ENCODE measurements around the gene WWOX.

WWOX gene

DNA sequence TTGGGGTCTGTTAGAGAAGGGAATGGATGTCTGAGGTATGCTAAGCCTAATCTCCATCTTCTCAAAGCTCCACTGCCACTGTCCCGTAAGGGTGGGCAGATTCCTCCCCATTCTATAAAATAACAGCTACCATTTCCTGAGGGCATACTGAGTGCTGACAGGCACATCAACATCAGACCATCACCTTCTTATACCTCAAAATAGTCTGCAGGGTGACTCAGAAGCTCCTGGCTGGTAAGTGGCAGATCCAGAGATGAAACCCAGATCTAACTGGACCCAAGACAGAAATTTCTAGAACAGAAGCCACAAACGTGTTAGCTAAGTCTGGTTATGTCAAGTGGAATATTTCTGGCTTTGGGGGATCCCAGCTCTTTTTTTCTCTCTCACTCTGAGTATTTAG, 548.0 kb downstream of the WWOX start:
- TF ChIP-seq, protein P1, sequence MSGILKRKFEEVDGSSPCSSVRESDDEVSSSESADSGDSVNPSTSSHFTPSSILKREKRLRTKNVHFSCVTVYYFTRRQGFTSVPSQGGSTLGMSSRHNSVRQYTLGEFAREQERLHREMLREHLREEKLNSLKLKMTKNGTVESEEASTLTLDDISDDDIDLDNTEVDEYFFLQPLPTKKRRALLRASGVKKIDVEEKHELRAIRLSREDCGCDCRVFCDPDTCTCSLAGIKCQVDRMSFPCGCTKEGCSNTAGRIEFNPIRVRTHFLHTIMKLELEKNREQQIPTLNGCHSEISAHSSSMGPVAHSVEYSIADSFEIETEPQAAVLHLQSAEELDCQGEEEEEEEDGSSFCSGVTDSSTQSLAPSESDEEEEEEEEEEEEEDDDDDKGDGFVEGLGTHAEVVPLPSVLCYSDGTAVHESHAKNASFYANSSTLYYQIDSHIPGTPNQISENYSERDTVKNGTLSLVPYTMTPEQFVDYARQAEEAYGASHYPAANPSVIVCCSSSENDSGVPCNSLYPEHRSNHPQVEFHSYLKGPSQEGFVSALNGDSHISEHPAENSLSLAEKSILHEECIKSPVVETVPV (CRISPR knock-in tag; IDR thresholded peaks at IDR 0.05): no peak
- TF ChIP-seq ZC3H10 (CRISPR knock-in tag; IDR thresholded peaks at IDR 0.05) (no peak), BACH2 (CRISPR knock-in tag; IDR thresholded peaks at IDR 0.05; ENCODE audit: borderline replicate concordance) (no peak), ZNF70 (CRISPR knock-in tag; IDR thresholded peaks at IDR 0.05) (no peak), OSR1 (CRISPR knock-in tag; IDR thresholded peaks at IDR 0.05) (no peak), CSDC2 (CRISPR knock-in tag; IDR thresholded peaks at IDR 0.05) (no peak), RARB (CRISPR knock-in tag; IDR thresholded peaks at IDR 0.05) (no peak)
- no peak for ATAC-seq

- no peak for TF ChIP-seq PPARA (CRISPR knock-in tag; IDR thresholded peaks at IDR 0.05; ENCODE audit: borderline replicate concordance)
- no peak for TF ChIP-seq SNAI2 (CRISPR knock-in tag; IDR thresholded peaks at IDR 0.05)
- TF ChIP-seq ESRRG (CRISPR knock-in tag; IDR thresholded peaks at IDR 0.05): no peak
- TF ChIP-seq ISL1 (CRISPR knock-in tag; IDR thresholded peaks at IDR 0.05): no peak
- TF ChIP-seq TCF4 (CRISPR knock-in tag; IDR thresholded peaks at IDR 0.05; ENCODE audit: borderline replicate concordance): no peak
- no peak for TF ChIP-seq ARNTL (CRISPR knock-in tag; IDR thresholded peaks at IDR 0.05; ENCODE audit: borderline replicate concordance, low read depth)
- no peak for TF ChIP-seq TOX (CRISPR knock-in tag; IDR thresholded peaks at IDR 0.05; ENCODE audit: borderline replicate concordance)
- no peak for TF ChIP-seq RARB (CRISPR knock-in tag; IDR thresholded peaks at IDR 0.05)
- no peak for TF ChIP-seq ZNF70 (CRISPR knock-in tag; IDR thresholded peaks at IDR 0.05)
- TF ChIP-seq ZNF565 (CRISPR knock-in tag; conservative IDR thresholded peaks at IDR 0.05; ENCODE audit: low read depth): no peak
- TF ChIP-seq GLIS3 (CRISPR knock-in tag; IDR thresholded peaks at IDR 0.05): no peak
- no peak for TF ChIP-seq ZFP3 (CRISPR knock-in tag; IDR thresholded peaks at IDR 0.05)
- no peak for TF ChIP-seq CSDC2 (CRISPR knock-in tag; IDR thresholded peaks at IDR 0.05)
- ATAC-seq: no peak
These were observed 549.1 kb downstream of the WWOX start for GRCh38 chr16:78648517-78648916.

- ATAC-seq: no peak
- no peak for TF ChIP-seq ZC3H10 (CRISPR knock-in tag; IDR thresholded peaks at IDR 0.05)
- no peak for TF ChIP-seq ARNTL (CRISPR knock-in tag; IDR thresholded peaks at IDR 0.05; ENCODE audit: borderline replicate concordance, low read depth)
- no peak for TF ChIP-seq TSHZ2 (CRISPR knock-in tag; IDR thresholded peaks at IDR 0.05)
- TF ChIP-seq ESRRG (CRISPR knock-in tag; IDR thresholded peaks at IDR 0.05): no peak
- TF ChIP-seq PPARA (CRISPR knock-in tag; IDR thresholded peaks at IDR 0.05; ENCODE audit: borderline replicate concordance): no peak
- TF ChIP-seq, protein P2, sequence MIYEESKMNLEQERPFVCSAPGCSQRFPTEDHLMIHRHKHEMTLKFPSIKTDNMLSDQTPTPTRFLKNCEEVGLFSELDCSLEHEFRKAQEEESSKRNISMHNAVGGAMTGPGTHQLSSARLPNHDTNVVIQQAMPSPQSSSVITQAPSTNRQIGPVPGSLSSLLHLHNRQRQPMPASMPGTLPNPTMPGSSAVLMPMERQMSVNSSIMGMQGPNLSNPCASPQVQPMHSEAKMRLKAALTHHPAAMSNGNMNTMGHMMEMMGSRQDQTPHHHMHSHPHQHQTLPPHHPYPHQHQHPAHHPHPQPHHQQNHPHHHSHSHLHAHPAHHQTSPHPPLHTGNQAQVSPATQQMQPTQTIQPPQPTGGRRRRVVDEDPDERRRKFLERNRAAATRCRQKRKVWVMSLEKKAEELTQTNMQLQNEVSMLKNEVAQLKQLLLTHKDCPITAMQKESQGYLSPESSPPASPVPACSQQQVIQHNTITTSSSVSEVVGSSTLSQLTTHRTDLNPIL (CRISPR knock-in tag; IDR thresholded peaks at IDR 0.05; ENCODE audit: low read depth): no peak
These were observed 551.1 kb downstream of the WWOX start for GRCh38 chr16:78650339-78651074.

GRCh38 chr16:78654929-78655328, 555.5 kb downstream of the WWOX start:
- no peak for TF ChIP-seq TSHZ2 (CRISPR knock-in tag; IDR thresholded peaks at IDR 0.05)
- no peak for ATAC-seq

All from SK-N-SH treated with all-trans-retinoic acid at 6 μM for 48 hours (cell line).